GM13977 (cell line): ENCODE data around the gene SUCLG2.

Source experiments
- DNase-seq: peaks from one replicate; pipeline ENCODE4 v3.0.0; 2012; ENCODE audit warnings: low spot score
- CTCF ChIP-seq: IDR thresholded peaks from 2 replicates; pipeline ENCODE4 v1.5.1; 2012; ENCODE audit warnings: mild to moderate bottlenecking, control low read depth; ENCODE audit not compliant: insufficient read depth; ENCODE audit errors: extremely low read depth, missing control alignments
- in situ Hi-C: fragments of 300-500 bp; cut with MboI; formaldehyde crosslinking; loops from one replicate; pipeline ENCODE4 v1.12.0; 2022; ENCODE audit warnings: low sequenced_read_pairs, low pct_unique_long_range_greater_than_20kb, mixed read lengths, inconsistent platforms; ENCODE audit not compliant: unreplicated experiment

The SUCLG2 gene

GRCh38 chr3:67564973-67565372 is 89.4 kb downstream of the SUCLG2 start:
- in situ Hi-C loops = no loop called here
- DNase-seq = no peak
- no peak for TF ChIP-seq CTCF

GRCh38 chr3:67564008-67564407 is 90.4 kb downstream of the SUCLG2 start:
- TF ChIP-seq CTCF = no peak
- DNase-seq = no peak
- in situ Hi-C loops = no loop called here

GRCh38 chr3:67561667-67562394 is 92.6 kb downstream of the SUCLG2 start:
- TF ChIP-seq CTCF = no peak
- no peak for DNase-seq
- in situ Hi-C loops = no loop called here

GRCh38 chr3:67561266-67561665 is 93.1 kb downstream of the SUCLG2 start:
- in situ Hi-C loops = no loop called here
- DNase-seq = no peak
- TF ChIP-seq CTCF = no peak

GRCh38 chr3:67559029-67559605 is 95.3 kb downstream of the SUCLG2 start:
- no peak for DNase-seq
- in situ Hi-C loops = no loop called here
- no peak for TF ChIP-seq CTCF

- in situ Hi-C loops = no loop called here
- no peak for DNase-seq
- no peak for TF ChIP-seq CTCF
Observed at GRCh38 chr3:67558426-67558825, 96.0 kb downstream of the SUCLG2 start.
